ENCODE measurements around the gene OLFM1. TPM values are rescaled to one million over a fixed set of nuclear protein-coding genes. Genes with fewer than 3 reads are reported as not detected.
A peak's percentile ranks its signal among the peaks of the same experiment; 100 is the strongest.
"Not testable (repeated sequence)": the region's sequence is repeated elsewhere in the genome, so short reads cannot be mapped to it uniquely, and the experiment has no call there.

The OLFM1 gene
- polyA plus RNA-seq, 4 donors = 1.4 to 36.5 (median 3.2) TPM; not detected in 1

GRCh38 chr9:135156525-135157510 is 69.3 kb downstream of the OLFM1 start:
- Histone ChIP-seq H3K36me3 (ENCODE audit: control insufficient read depth in 3 of 3, insufficient read depth in 2 of 3, low read depth in 1 of 3, low read length in 3 of 3) (no peaks in the 10 kb centered on the region), H3K4me1 (ENCODE audit: control insufficient read depth in 3 of 3, insufficient read depth in 2 of 3, low read depth in 1 of 3, low read length in 2 of 3) (no peaks in the 10 kb centered on the region)
- peak; percentile 19 to 77 for DNase-seq

GRCh38 chr9:135157856-135158563 is 70.5 kb downstream of the OLFM1 start:
- no peak for DNase-seq
- FAIRE-seq = no peak
- WGBS, 3 donors = 65 to 74% (median 72%) methylated on average over 9 of the region's 9 CpGs
- no peaks in the 10 kb centered on the region for H3K9me3 ChIP-seq (ENCODE audit: control insufficient read depth in 2 of 2, insufficient read depth in 1 of 2, low read depth in 1 of 2, low read length in 1 of 2)
- H3K4me1 ChIP-seq (ENCODE audit: control insufficient read depth in 3 of 3, insufficient read depth in 2 of 3, low read depth in 1 of 3, low read length in 2 of 3) = no peaks in the 10 kb centered on the region
- peaks cover 0 to 2% (median 0%) of the 10 kb centered on the region in 3 donors for H3K27me3 ChIP-seq (ENCODE audit: control insufficient read depth in 3 of 3, insufficient read depth in 3 of 3, low read length in 3 of 3)
- H3K27ac ChIP-seq (ENCODE audit: low read depth in 1 of 3, low read length in 2 of 3) = no peak overlapping the region
- H3K4me3 ChIP-seq (ENCODE audit: low read depth in 1 of 3, low read length in 3 of 3) = no peak overlapping the region
- H3K36me3 ChIP-seq (ENCODE audit: control insufficient read depth in 3 of 3, insufficient read depth in 2 of 3, low read depth in 1 of 3, low read length in 3 of 3) = no peaks in the 10 kb centered on the region

More at GRCh38 chr9:135156525-135157510, 69.3 kb downstream of the OLFM1 start:
- Histone ChIP-seq H3K27me3 (ENCODE audit: control insufficient read depth in 3 of 3, insufficient read depth in 3 of 3, low read length in 3 of 3) (peaks cover 0 to 2% (median 0%) of the 10 kb centered on the region in 3 donors), H3K9me3 (ENCODE audit: control insufficient read depth in 2 of 2, insufficient read depth in 1 of 2, low read depth in 1 of 2, low read length in 1 of 2) (no peaks in the 10 kb centered on the region), H3K27ac (ENCODE audit: low read depth in 1 of 3, low read length in 2 of 3) (no peak overlapping the region), H3K4me3 (ENCODE audit: low read depth in 1 of 3, low read length in 3 of 3) (no peak overlapping the region)
- FAIRE-seq = no peak
- 30 to 37% (median 35%) methylated on average over 20 of the region's 20 CpGs for WGBS, 3 donors

GRCh38 chr9:135158564-135158937 is 71.1 kb downstream of the OLFM1 start:
- H3K36me3 ChIP-seq (ENCODE audit: control insufficient read depth in 3 of 3, insufficient read depth in 2 of 3, low read depth in 1 of 3, low read length in 3 of 3) = no peaks in the 10 kb centered on the region
- DNase-seq (no peak), FAIRE-seq (no peak)
- no peaks in the 10 kb centered on the region for H3K4me1 ChIP-seq (ENCODE audit: control insufficient read depth in 3 of 3, insufficient read depth in 2 of 3, low read depth in 1 of 3, low read length in 2 of 3)
- no peaks in the 10 kb centered on the region for H3K9me3 ChIP-seq (ENCODE audit: control insufficient read depth in 2 of 2, insufficient read depth in 1 of 2, low read depth in 1 of 2, low read length in 1 of 2)
- H3K27me3 ChIP-seq (ENCODE audit: control insufficient read depth in 3 of 3, insufficient read depth in 3 of 3, low read length in 3 of 3) = peaks cover 0 to 2% (median 0%) of the 10 kb centered on the region in 3 donors
- no peak overlapping the region for H3K27ac ChIP-seq (ENCODE audit: low read depth in 1 of 3, low read length in 2 of 3)
- 75 to 79% (median 78%) methylated on average over 6 of the region's 6 CpGs for WGBS, 3 donors
- H3K4me3 ChIP-seq (ENCODE audit: low read depth in 1 of 3, low read length in 3 of 3) = no peak overlapping the region

GRCh38 chr9:135159801-135160200 is 72.3 kb downstream of the OLFM1 start:
- WGBS, 3 donors = 80 to 88% (median 80%) methylated on average over 9 to 11 of the region's 11 CpGs
- Histone ChIP-seq H3K4me3 (ENCODE audit: low read depth in 1 of 3, low read length in 3 of 3) (no peak overlapping the region), H3K36me3 (ENCODE audit: control insufficient read depth in 3 of 3, insufficient read depth in 2 of 3, low read depth in 1 of 3, low read length in 3 of 3) (no peaks in the 10 kb centered on the region), H3K4me1 (ENCODE audit: control insufficient read depth in 3 of 3, insufficient read depth in 2 of 3, low read depth in 1 of 3, low read length in 2 of 3) (no peaks in the 10 kb centered on the region), H3K9me3 (ENCODE audit: control insufficient read depth in 2 of 2, insufficient read depth in 1 of 2, low read depth in 1 of 2, low read length in 1 of 2) (no peaks in the 10 kb centered on the region), H3K27ac (ENCODE audit: low read depth in 1 of 3, low read length in 2 of 3) (no peak overlapping the region), H3K27me3 (ENCODE audit: control insufficient read depth in 3 of 3, insufficient read depth in 3 of 3, low read length in 3 of 3) (peaks cover 0 to 2% (median 0%) of the 10 kb centered on the region in 3 donors)
- no peak for FAIRE-seq
- no peak for DNase-seq

- Histone ChIP-seq H3K27ac (ENCODE audit: low read depth in 1 of 3, low read length in 2 of 3) (no peak overlapping the region), H3K4me1 (ENCODE audit: control insufficient read depth in 3 of 3, insufficient read depth in 2 of 3, low read depth in 1 of 3, low read length in 2 of 3) (no peaks in the 10 kb centered on the region), H3K9me3 (ENCODE audit: control insufficient read depth in 2 of 2, insufficient read depth in 1 of 2, low read depth in 1 of 2, low read length in 1 of 2) (no peaks in the 10 kb centered on the region), H3K4me3 (ENCODE audit: low read depth in 1 of 3, low read length in 3 of 3) (no peak overlapping the region), H3K27me3 (ENCODE audit: control insufficient read depth in 3 of 3, insufficient read depth in 3 of 3, low read length in 3 of 3) (peaks cover 0 to 2% (median 0%) of the 10 kb centered on the region in 3 donors), H3K36me3 (ENCODE audit: control insufficient read depth in 3 of 3, insufficient read depth in 2 of 3, low read depth in 1 of 3, low read length in 3 of 3) (no peaks in the 10 kb centered on the region)
- WGBS, 3 donors = 76 to 87% (median 79%) methylated on average over 7 of the region's 7 CpGs
- DNase-seq (no peak), FAIRE-seq (no peak)
Observed at GRCh38 chr9:135160862-135161261, 73.4 kb downstream of the OLFM1 start.

GRCh38 chr9:135162599-135162998 is 75.1 kb downstream of the OLFM1 start:
- not testable (repeated sequence) for H3K9me3 ChIP-seq (ENCODE audit: control insufficient read depth in 2 of 2, insufficient read depth in 1 of 2, low read depth in 1 of 2, low read length in 1 of 2); H3K4me3 ChIP-seq (ENCODE audit: low read depth in 1 of 3, low read length in 3 of 3); H3K27me3 ChIP-seq (ENCODE audit: control insufficient read depth in 3 of 3, insufficient read depth in 3 of 3, low read length in 3 of 3); FAIRE-seq; DNase-seq; H3K27ac ChIP-seq (ENCODE audit: low read depth in 1 of 3, low read length in 2 of 3); H3K4me1 ChIP-seq (ENCODE audit: control insufficient read depth in 3 of 3, insufficient read depth in 2 of 3, low read depth in 1 of 3, low read length in 2 of 3); H3K36me3 ChIP-seq (ENCODE audit: control insufficient read depth in 3 of 3, insufficient read depth in 2 of 3, low read depth in 1 of 3, low read length in 3 of 3)
- WGBS, 3 donors = 91 to 94% (median 91%) methylated on average over 13 to 15 of the region's 15 CpGs

- no peaks in the 10 kb centered on the region for H3K9me3 ChIP-seq (ENCODE audit: control insufficient read depth in 2 of 2, insufficient read depth in 1 of 2, low read depth in 1 of 2, low read length in 1 of 2)
- H3K27me3 ChIP-seq (ENCODE audit: control insufficient read depth in 3 of 3, insufficient read depth in 3 of 3, low read length in 3 of 3) = peaks cover 0 to under 1% (median 0%) of the 10 kb centered on the region in 3 donors
- FAIRE-seq = no peak
- no peak overlapping the region for H3K27ac ChIP-seq (ENCODE audit: low read depth in 1 of 3, low read length in 2 of 3)
- H3K4me3 ChIP-seq (ENCODE audit: low read depth in 1 of 3, low read length in 3 of 3) = no peak overlapping the region
- no peak for DNase-seq
- H3K4me1 ChIP-seq (ENCODE audit: control insufficient read depth in 3 of 3, insufficient read depth in 2 of 3, low read depth in 1 of 3, low read length in 2 of 3) = no peaks in the 10 kb centered on the region
- no peaks in the 10 kb centered on the region for H3K36me3 ChIP-seq (ENCODE audit: control insufficient read depth in 3 of 3, insufficient read depth in 2 of 3, low read depth in 1 of 3, low read length in 3 of 3)
- 71 to 76% (median 72%) methylated on average over 11 of the region's 11 CpGs for WGBS, 3 donors
Observed at GRCh38 chr9:135163023-135163780, 75.7 kb downstream of the OLFM1 start.

GRCh38 chr9:135164036-135164435 is 76.6 kb downstream of the OLFM1 start:
- Histone ChIP-seq H3K4me3 (ENCODE audit: low read depth in 1 of 3, low read length in 3 of 3) (no peak overlapping the region), H3K27ac (ENCODE audit: low read depth in 1 of 3, low read length in 2 of 3) (no peak overlapping the region), H3K9me3 (ENCODE audit: control insufficient read depth in 2 of 2, insufficient read depth in 1 of 2, low read depth in 1 of 2, low read length in 1 of 2) (no peaks in the 10 kb centered on the region), H3K4me1 (ENCODE audit: control insufficient read depth in 3 of 3, insufficient read depth in 2 of 3, low read depth in 1 of 3, low read length in 2 of 3) (no peaks in the 10 kb centered on the region), H3K36me3 (ENCODE audit: control insufficient read depth in 3 of 3, insufficient read depth in 2 of 3, low read depth in 1 of 3, low read length in 3 of 3) (no peaks in the 10 kb centered on the region), H3K27me3 (ENCODE audit: control insufficient read depth in 3 of 3, insufficient read depth in 3 of 3, low read length in 3 of 3) (no peaks in the 10 kb centered on the region)
- WGBS, 3 donors = 74 to 83% (median 79%) methylated on average over 11 of the region's 11 CpGs
- DNase-seq (no peak), FAIRE-seq (no peak)
